GM19397 (cell line): Measurements from ENCODE around the gene TRA2A.
"Not testable (repeated sequence)": the region's sequence is repeated elsewhere in the genome, so short reads cannot be mapped to it uniquely, and the experiment has no call there.

ENCODE experiments used
- ATAC-seq: cut with Tn5 transposase; IDR thresholded peaks from one replicate; pipeline ENCODE4 v1.9.1; 2021; ENCODE audit warnings: mild to moderate bottlenecking, moderate library complexity; ENCODE audit not compliant: unreplicated experiment

Gene TRA2A

GRCh38 chr7:23531794-23532489 is at the start of gene TRA2A:
TSS of gene TRA2A (minus strand) at chr7:23531981. CDS start at chr7:23531824, 157 bp downstream.
- ATAC-seq = peak; percentile 87

- peak; percentile 80 for ATAC-seq
These were observed 38.9 kb upstream of the TRA2A start for GRCh38 chr7:23570592-23571200.

- no peak for ATAC-seq
These were observed 26.5 kb upstream of the TRA2A start for GRCh38 chr7:23558303-23558702.

DNA sequence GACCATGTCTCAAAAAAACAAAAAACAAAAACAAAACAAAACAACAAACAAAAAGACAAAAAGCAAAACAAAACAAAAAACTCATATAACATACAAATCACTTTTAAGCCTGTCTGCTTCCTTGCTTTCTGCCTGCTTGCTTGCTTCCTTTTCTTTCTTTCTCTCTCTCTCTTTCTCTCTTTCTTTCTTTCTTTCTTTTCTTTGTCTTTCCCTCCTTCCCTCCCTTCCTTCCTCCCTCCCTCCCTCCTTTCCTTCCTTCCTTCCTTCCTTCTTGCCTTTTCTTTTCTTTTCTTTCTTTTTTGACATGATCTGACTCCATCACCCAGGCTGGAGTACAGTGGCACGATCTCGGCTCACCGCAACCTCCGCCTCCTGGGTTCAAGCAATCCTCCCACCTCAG is 15.9 kb upstream of the TRA2A start:
- no peak for ATAC-seq

DNA sequence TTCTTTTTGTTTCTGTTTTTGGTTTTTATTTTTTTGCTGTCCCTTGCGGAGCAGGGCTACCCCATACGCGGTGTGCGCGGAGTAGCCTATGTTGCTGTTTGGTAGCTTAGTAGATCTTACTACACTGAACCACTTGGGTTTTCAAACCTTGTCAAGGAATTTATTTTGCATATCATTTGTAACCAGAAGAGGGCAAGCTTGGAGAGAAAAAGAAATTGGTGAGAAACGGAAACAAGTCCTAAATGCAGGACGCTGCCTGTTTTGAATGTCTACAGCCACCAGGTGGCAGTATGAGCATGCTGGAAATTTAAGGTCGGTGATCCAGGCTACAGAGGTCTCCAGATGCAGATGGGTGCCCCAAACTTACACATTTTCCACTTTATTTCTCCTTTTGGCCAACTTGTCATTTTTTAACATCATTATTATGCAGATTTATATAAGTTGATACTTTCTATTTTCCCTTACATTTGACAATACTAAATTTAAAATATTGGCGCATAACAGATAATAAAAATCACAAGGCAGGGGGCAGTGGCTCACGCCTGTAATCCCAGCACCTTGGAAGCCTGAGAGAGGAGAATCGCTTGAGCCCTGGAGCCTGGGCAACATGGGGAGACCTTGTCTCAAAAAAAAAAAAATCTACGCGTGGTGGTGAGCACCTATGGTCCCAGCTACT is 15.3 kb upstream of the TRA2A start:
- ATAC-seq = no peak

DNA sequence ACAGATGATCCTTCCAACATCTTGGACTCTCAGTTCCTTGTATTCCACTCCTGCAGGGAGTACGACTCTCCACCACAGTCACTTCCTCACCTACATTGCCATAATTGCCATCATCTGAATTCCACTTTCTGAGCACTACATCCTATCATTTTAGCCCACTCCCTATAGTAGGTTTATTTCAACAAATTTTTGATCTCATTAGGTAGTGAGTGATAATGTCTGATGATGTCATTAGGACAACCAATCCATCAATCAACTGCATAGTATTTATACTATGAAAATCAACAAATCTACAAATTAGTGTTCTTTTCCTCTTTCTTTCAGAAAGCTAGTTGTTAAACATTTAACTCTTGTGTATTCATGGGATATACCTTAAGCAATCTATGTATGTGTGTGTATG is 13.7 kb upstream of the TRA2A start:
- no peak for ATAC-seq

GRCh38 chr7:23544913-23545354 is 13.2 kb upstream of the TRA2A start:
- ATAC-seq = peak; percentile 57

DNA sequence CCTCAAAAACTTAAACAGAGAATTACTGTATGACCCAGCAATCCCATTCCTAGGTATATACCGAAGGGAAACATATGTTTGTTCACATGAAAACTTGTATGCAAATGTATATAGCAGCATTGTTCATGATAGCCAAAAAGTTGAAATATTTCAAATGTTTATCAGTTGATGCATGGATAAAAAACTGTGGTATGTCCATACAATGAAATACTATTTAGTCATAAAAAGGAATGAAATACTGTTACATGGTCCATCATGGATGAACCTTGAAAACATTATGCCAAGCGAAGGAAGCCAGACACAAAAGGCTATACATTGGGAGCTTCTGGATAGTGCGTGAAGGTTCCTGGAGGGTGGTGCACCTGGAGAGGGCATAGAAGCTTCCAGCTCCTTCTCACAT is 11.0 kb upstream of the TRA2A start:
- no peak for ATAC-seq

GRCh38 chr7:23539494-23539907 is 7.7 kb upstream of the TRA2A start:
- ATAC-seq = peak; percentile 46

GRCh38 chr7:23538301-23538700 is 6.5 kb upstream of the TRA2A start:
- no peak for ATAC-seq

GRCh38 chr7:23533238-23533604 is 1.4 kb upstream of the TRA2A start:
- ATAC-seq = no peak

- ATAC-seq = no peak
These were observed 883 bp upstream of the TRA2A start for GRCh38 chr7:23532490-23533237.

GRCh38 chr7:23531050-23531793 is 559 bp downstream of the TRA2A start:
- peak; percentile 25 for ATAC-seq

GRCh38 chr7:23530405-23530804 is 1.4 kb downstream of the TRA2A start:
- ATAC-seq = no peak

- ATAC-seq = no peak
These were observed 2.4 kb downstream of the TRA2A start for GRCh38 chr7:23529262-23529859.

DNA sequence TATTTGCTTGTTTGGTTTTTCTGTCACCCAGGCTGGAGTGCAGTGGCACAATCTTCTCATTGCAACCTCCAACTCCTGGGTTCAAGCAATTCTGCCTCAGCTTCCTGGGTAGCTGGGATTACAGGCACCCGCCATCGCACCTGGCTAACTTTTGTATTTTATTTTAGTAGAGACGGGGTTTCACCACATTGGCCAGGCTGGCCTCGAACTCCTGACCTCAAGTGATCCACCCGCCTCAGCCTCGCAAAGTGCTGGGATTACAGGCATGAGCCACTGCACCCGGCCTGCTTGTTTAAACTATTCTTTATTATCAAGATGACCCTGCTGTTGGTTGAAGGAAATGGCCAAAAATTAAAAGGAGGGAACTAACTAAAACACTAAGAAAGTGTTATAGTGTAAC is 6.2 kb downstream of the TRA2A start:
- ATAC-seq = not testable (repeated sequence)

- ATAC-seq = no peak
These were observed 7.3 kb downstream of the TRA2A start for GRCh38 chr7:23524473-23524872.

- ATAC-seq = no peak
These were observed 8.2 kb downstream of the TRA2A start for GRCh38 chr7:23523486-23524075.

DNA sequence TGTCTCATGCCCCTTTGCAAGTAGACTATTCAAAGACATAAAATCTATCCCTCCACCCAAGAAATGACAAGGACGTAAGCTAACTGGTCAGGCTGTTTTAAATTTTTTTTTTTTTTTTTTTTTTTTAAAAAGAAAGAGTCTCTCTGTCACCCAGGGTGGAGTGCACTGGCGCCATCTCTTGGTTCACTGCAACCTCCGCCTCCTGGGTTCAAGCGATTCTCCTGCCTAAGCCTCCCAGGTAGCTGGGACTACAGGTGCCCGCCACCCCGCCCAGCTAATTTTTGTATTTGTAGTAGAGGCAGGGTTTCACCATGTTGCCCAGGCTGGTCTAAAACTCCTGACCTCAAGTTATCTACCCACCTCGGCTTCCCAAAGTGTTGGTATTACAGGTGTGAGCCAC is 11.2 kb downstream of the TRA2A start:
- no peak for ATAC-seq

- no peak for ATAC-seq
These were observed 17.0 kb downstream of the TRA2A start for GRCh38 chr7:23514755-23515154.
